ENCODE measurements around the gene PTBP2.

PTBP2 gene

DNA sequence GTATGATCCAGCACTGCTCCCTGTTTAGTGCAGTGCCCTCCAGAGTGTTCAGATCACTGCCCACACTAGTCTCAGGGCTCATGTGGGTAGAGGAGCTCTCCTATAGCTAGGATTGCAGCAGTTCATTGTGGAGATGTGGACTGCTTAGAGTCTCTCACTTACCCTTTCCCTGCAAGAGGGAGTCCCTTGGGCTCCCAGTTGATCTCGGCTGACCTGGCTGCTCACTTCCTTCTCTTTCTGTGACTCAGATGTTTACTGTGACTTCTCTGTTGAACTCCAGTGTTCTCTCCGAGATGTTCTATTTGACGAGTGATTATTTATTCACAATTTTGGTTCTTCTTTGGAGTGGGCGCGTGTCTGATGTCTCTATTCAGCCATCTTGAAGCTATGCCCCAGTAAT, 141.9 kb downstream of the PTBP2 start:
- H3K27me3 ChIP-seq (ENCODE audit: control insufficient read depth, insufficient read depth, low read length) = no peaks in the 10 kb centered on the region
- no peaks in the 10 kb centered on the region for H3K4me1 ChIP-seq
- H3K4me3 ChIP-seq (ENCODE audit: low read depth, low read length) = no peak overlapping the region
- H3K9me3 ChIP-seq (ENCODE audit: control insufficient read depth, low read length) = no peaks in the 10 kb centered on the region
- H3K36me3 ChIP-seq (ENCODE audit: control insufficient read depth, insufficient read depth, low read length) = no peaks in the 10 kb centered on the region
- H3K79me2 ChIP-seq = no peaks in the 10 kb centered on the region
- H2AFZ ChIP-seq = no peak overlapping the region
- H3K27ac ChIP-seq = no peak overlapping the region
- TF ChIP-seq, protein P1, sequence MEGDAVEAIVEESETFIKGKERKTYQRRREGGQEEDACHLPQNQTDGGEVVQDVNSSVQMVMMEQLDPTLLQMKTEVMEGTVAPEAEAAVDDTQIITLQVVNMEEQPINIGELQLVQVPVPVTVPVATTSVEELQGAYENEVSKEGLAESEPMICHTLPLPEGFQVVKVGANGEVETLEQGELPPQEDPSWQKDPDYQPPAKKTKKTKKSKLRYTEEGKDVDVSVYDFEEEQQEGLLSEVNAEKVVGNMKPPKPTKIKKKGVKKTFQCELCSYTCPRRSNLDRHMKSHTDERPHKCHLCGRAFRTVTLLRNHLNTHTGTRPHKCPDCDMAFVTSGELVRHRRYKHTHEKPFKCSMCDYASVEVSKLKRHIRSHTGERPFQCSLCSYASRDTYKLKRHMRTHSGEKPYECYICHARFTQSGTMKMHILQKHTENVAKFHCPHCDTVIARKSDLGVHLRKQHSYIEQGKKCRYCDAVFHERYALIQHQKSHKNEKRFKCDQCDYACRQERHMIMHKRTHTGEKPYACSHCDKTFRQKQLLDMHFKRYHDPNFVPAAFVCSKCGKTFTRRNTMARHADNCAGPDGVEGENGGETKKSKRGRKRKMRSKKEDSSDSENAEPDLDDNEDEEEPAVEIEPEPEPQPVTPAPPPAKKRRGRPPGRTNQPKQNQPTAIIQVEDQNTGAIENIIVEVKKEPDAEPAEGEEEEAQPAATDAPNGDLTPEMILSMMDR (IDR thresholded peaks at IDR 0.05) = no peak
- no peak overlapping the region for H3K4me2 ChIP-seq (ENCODE audit: low read length)
- H3K9ac ChIP-seq = no peak overlapping the region
